CD14-positive monocyte (primary cell): ENCODE measurements around the gene TBC1D22A. TPM values are rescaled to one million over a fixed set of nuclear protein-coding genes. Genes with fewer than 3 reads are reported as not detected.

Experiments
- DNase-seq, 3 donors: peaks; one replicate each; pipeline ENCODE4 v3.0.0-alpha.2; 2011 to 2022
- H2AFZ ChIP-seq: 2 replicates; pipeline ENCODE4 v1.6.0; 2012; ENCODE audit warnings: mild to moderate bottlenecking, low read depth, low read length, inconsistent platforms; ENCODE audit not compliant: insufficient read depth, poor library complexity, severe bottlenecking
- H3K27ac ChIP-seq, 2 donors: 1 replicate in 1 of 2; 2 replicates in 1 of 2; pipeline ENCODE4 v1.5.1; 2012 to 2013; ENCODE audit warnings: low read length in 2 of 2, control low read depth in 1 of 2, inconsistent platforms in 1 of 2, low read depth in 1 of 2, mild to moderate bottlenecking in 1 of 2
- H3K27me3 ChIP-seq, 2 donors: one replicate each; pipeline versions ENCODE4 v1.6.0 to v1.6.1; 2011 to 2013; ENCODE audit warnings: low read length in 2 of 2; ENCODE audit not compliant: control insufficient read depth in 2 of 2, insufficient read depth in 2 of 2
- H3K36me3 ChIP-seq, 2 donors: replicated peaks in 1 of 2; 1 replicate in 1 of 2; 2 replicates in 1 of 2; pipeline versions ENCODE4 v1.5.1 to v1.6.1; 2012 to 2013; ENCODE audit warnings: low read length in 2 of 2, control low read depth in 1 of 2, inconsistent platforms in 1 of 2, mild to moderate bottlenecking in 1 of 2; ENCODE audit not compliant: insufficient read depth in 2 of 2, control insufficient read depth in 1 of 2
- H3K4me1 ChIP-seq, 2 donors: 1 replicate in 1 of 2; 2 replicates in 1 of 2; pipeline versions ENCODE4 v1.5.1 to v1.6.1; 2012 to 2013; ENCODE audit warnings: low read length in 2 of 2, control low read depth in 1 of 2, inconsistent platforms in 1 of 2, mild to moderate bottlenecking in 1 of 2, moderate library complexity in 1 of 2; ENCODE audit not compliant: insufficient read depth in 2 of 2, control insufficient read depth in 1 of 2
- H3K4me2 ChIP-seq: replicated peaks from 2 replicates; pipeline ENCODE3; 2012; ENCODE audit warnings: low read length, moderate library complexity, mild to moderate bottlenecking; ENCODE audit not compliant: poor library complexity, severe bottlenecking; ENCODE audit errors: extremely low read depth
- H3K4me3 ChIP-seq, 3 experiments: fragments of 200-600 bp in 1 of 3; sonication (generic) in 1 of 3; replicated peaks in 1 of 3; 1 replicate in 2 of 3; 2 replicates in 1 of 3; pipeline ENCODE4 v1.5.1; 2011 to 2013; ENCODE audit warnings: low read length in 3 of 3, mild to moderate bottlenecking in 3 of 3, control low read depth in 2 of 3, low read depth in 2 of 3, inconsistent platforms in 1 of 3, moderate library complexity in 1 of 3
- H3K79me2 ChIP-seq: 2 replicates; pipeline ENCODE4 v1.6.0; 2012; ENCODE audit warnings: mild to moderate bottlenecking, control low read depth, inconsistent platforms, low read length, moderate library complexity; ENCODE audit not compliant: insufficient read depth
- H3K9ac ChIP-seq: 2 replicates; pipeline ENCODE4 v1.6.0; 2017; ENCODE audit warnings: low read length, mild to moderate bottlenecking; ENCODE audit not compliant: insufficient read depth, poor library complexity, severe bottlenecking
- H3K9me3 ChIP-seq, 2 donors: replicated peaks in 1 of 2; 1 replicate in 1 of 2; 2 replicates in 1 of 2; pipeline versions ENCODE4 v1.5.1 to v1.6.1; 2012 to 2013; ENCODE audit warnings: low read length in 2 of 2, control low read depth in 1 of 2; ENCODE audit not compliant: control insufficient read depth in 1 of 2, insufficient read depth in 1 of 2
- H4K20me1 ChIP-seq: 2 replicates; pipeline ENCODE4 v1.6.0; 2012; ENCODE audit warnings: mild to moderate bottlenecking, low read length, control low read depth, moderate library complexity; ENCODE audit not compliant: insufficient read depth
- H3K27ac Mint-ChIP-seq, 7 donors: one replicate each; pipeline ENCODE4 v1.8.0; 2020; ENCODE audit warnings: mild to moderate bottlenecking in 7 of 7, mixed read lengths in 7 of 7, moderate library complexity in 6 of 7, inconsistent platforms in 2 of 7
- H3K27me3 Mint-ChIP-seq, 3 donors: one replicate each; pipeline ENCODE4 v1.8.0; 2021 to 2022; ENCODE audit warnings: low read depth in 3 of 3, mild to moderate bottlenecking in 3 of 3, mixed read lengths in 3 of 3, moderate library complexity in 3 of 3, inconsistent platforms in 1 of 3
- H3K36me3 Mint-ChIP-seq, 2 donors: one replicate each; pipeline ENCODE4 v1.8.0; 2020; ENCODE audit warnings: mixed read lengths in 2 of 2, inconsistent platforms in 1 of 2, mild to moderate bottlenecking in 1 of 2
- H3K4me1 Mint-ChIP-seq: one replicate; pipeline ENCODE4 v1.8.0; 2020; ENCODE audit warnings: mild to moderate bottlenecking, mixed read lengths
- H3K4me3 Mint-ChIP-seq, 2 donors: one replicate each; pipeline ENCODE4 v1.8.0; 2020; ENCODE audit warnings: mild to moderate bottlenecking in 2 of 2, mixed read lengths in 2 of 2, moderate library complexity in 1 of 2
- H3K9me3 Mint-ChIP-seq, 7 donors: one replicate each; pipeline ENCODE4 v1.8.0; 2020 to 2022; ENCODE audit warnings: mixed read lengths in 7 of 7, mild to moderate bottlenecking in 6 of 7, moderate library complexity in 6 of 7, inconsistent platforms in 2 of 7
- WGBS: methylation state at CpG from one replicate; pipeline ENCODE4 v1.1.5; 2013; ENCODE audit warnings: missing lambda C conversion rate; ENCODE audit not compliant: insufficient coverage; 5-methylcytosine and 5-hydroxymethylcytosine counted together
- intact Hi-C, 2 donors: fragments of 100-400 bp; cut with micrococcal nuclease; formaldehyde crosslinking; loops; one replicate each; pipeline versions ENCODE4 v1.15.0 to v1.15.1; 2023
- polyA plus RNA-seq, 3 donors: library from polyadenylated mRNA; depleted of rRNA in 1 of 3; unstranded in 2 of 3; stranded (reverse) in 1 of 3; fragments of 300-500 nt in 2 of 3; fragments of >200 nt in 1 of 3; fragmentation: Illumina TruSeq in 2 of 3; gene quantifications; 1 replicate in 2 of 3; 2 replicates in 1 of 3; pipeline ENCODE4 v1.2.3, GENCODE V29; 2012 to 2021
- TF ChIP-seq, protein P1 (sequence below): fragments of 200-600 bp; IDR thresholded peaks from one replicate; pipeline ENCODE4 v1.8.0; 2022; ENCODE audit warnings: antibody characterized with exemption, mild to moderate bottlenecking

Gene TBC1D22A
- polyA plus RNA-seq, 3 donors = 25.9 to 36.2 (median 29.5) TPM

DNA sequence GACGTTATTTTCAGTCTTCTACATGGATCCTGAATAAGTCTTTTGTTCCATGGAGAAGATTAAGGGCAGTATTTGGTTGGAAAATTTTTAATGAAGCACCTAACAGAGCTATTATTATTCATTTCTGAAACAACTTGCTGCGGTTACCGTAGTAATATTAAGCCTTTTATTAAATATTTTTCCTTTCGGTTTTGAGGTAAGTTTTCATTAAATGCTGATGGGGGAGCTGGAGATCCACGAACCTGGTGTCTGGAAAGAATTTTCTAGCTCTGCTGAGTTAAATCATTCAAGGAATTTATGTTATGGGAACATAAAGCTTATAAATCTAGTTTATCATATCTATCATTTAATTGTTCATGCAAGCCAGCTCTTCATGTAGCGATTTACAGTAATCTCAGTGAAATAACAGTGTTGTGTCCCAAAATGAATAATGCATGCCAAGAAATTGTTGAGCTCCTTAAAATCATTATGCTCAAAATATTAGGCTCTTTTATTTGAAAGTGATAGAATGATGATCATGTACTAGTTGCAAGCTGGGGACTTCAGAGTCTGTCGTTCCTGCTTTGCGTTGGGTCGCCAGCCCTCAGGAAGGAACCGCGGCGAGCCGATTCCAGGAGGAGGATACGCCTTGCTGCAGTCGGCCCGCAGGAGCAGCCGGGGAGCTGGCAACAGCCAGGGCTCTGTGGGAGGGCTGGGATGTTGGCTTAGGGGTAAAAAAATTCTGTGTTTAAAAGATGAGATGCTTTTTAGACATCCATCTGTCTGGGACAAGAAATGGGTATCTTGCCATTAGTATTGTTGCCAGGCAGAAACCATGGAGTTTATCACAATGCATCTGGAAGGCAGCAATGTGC lies 83.1 kb downstream of the TBC1D22A start:
- H3K27ac Mint-ChIP-seq = no peak overlapping the region
- Histone ChIP-seq H3K4me1 (no peaks in the 10 kb centered on the region), H3K4me2 (no peak overlapping the region), H4K20me1 (peaks cover 99% of the 10 kb centered on the region), H3K27ac (no peak overlapping the region), H3K9me3 (no peaks in the 10 kb centered on the region), H2AFZ (no peak overlapping the region), H3K79me2 (peaks cover 39% of the 10 kb centered on the region), H3K36me3 (peaks cover 8 to 86% of the 10 kb centered on the region in 2 donors), H3K9ac (no peak overlapping the region), H3K4me3 (no peak overlapping the region), H3K27me3 (no peaks in the 10 kb centered on the region)
- no peaks in the 10 kb centered on the region for H3K27me3 Mint-ChIP-seq
- peaks cover 38 to 46% of the 10 kb centered on the region in 2 donors for H3K36me3 Mint-ChIP-seq
- 90% methylated on average over 11 of the region's 17 CpGs for WGBS
- DNase-seq = no peak
- intact Hi-C loops = no loop called here
- TF ChIP-seq, protein P1, sequence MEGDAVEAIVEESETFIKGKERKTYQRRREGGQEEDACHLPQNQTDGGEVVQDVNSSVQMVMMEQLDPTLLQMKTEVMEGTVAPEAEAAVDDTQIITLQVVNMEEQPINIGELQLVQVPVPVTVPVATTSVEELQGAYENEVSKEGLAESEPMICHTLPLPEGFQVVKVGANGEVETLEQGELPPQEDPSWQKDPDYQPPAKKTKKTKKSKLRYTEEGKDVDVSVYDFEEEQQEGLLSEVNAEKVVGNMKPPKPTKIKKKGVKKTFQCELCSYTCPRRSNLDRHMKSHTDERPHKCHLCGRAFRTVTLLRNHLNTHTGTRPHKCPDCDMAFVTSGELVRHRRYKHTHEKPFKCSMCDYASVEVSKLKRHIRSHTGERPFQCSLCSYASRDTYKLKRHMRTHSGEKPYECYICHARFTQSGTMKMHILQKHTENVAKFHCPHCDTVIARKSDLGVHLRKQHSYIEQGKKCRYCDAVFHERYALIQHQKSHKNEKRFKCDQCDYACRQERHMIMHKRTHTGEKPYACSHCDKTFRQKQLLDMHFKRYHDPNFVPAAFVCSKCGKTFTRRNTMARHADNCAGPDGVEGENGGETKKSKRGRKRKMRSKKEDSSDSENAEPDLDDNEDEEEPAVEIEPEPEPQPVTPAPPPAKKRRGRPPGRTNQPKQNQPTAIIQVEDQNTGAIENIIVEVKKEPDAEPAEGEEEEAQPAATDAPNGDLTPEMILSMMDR = peak; percentile 20
- H3K4me3 Mint-ChIP-seq = no peak overlapping the region
- no peaks in the 10 kb centered on the region for H3K4me1 Mint-ChIP-seq
- H3K9me3 Mint-ChIP-seq = no peaks in the 10 kb centered on the region

DNA sequence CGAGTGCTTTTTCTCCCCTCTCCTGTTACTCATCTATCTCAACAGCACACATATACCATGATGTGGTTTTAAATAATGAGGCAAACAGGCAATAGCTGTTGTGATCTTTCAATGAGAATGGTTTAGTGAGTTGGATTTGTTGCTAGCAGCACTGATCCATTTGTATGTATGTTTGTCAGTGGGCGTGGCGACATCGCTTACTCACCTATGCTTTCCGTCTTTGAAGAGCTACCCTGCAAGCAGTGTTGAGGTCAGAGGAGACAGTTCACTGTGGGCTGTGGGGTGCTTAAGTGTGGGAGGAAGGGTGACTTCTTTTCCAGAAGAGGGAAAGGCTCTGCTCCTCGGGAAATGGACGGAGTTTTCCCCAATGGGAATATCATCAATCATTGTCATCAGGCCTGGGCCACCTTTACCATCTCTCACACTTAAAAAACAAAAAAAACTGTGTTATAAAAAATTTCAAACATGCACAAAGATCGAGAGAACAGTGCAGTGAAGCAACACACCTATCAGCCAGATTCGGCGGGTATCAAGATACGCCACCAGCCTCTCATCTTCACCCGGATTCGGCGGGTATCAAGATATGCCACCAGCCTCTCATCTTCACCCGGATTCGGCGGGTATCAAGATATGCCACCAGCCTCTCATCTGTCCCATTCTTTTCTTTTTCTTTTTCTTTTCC lies 83.8 kb downstream of the TBC1D22A start:
- Mint-ChIP-seq H3K4me1 (no peaks in the 10 kb centered on the region), H3K9me3 (no peaks in the 10 kb centered on the region), H3K4me3 (no peak overlapping the region), H3K27me3 (no peaks in the 10 kb centered on the region), H3K36me3 (peaks cover 43 to 53% of the 10 kb centered on the region in 2 donors), H3K27ac (peak overlapping the region in 3 of 7 donors; percentile 6 to 31 (median 10))
- H2AFZ ChIP-seq = no peak overlapping the region
- H3K4me3 ChIP-seq = no peak overlapping the region
- TF ChIP-seq, protein P1 = no peak
- 88% methylated on average over 13 of the region's 17 CpGs for whole genome bisulfite sequencing
- H3K9ac ChIP-seq = no peak overlapping the region
- H3K27me3 ChIP-seq = no peaks in the 10 kb centered on the region
- peaks cover 43% of the 10 kb centered on the region for H3K79me2 ChIP-seq
- no peaks in the 10 kb centered on the region for H3K9me3 ChIP-seq
- intact Hi-C loops = no loop called here
- H3K4me2 ChIP-seq = no peak overlapping the region
- DNase-seq = no peak
- H3K27ac ChIP-seq = no peak overlapping the region
- peaks cover 13 to 92% of the 10 kb centered on the region in 2 donors for H3K36me3 ChIP-seq
- no peaks in the 10 kb centered on the region for H3K4me1 ChIP-seq
- H4K20me1 ChIP-seq = peaks cover 99% of the 10 kb centered on the region
